Gastrocnemius medialis (tissue), 4 donors: ENCODE data around the gene MINPP1.

ENCODE experiments used
- POLR2A ChIP-seq, 2 donors: fragments of 450-650 bp; IDR thresholded peaks; one replicate each; pipeline ENCODE4 v1.6.1; 2017; ENCODE audit warnings: antibody characterized with exemption in 2 of 2, mild to moderate bottlenecking in 2 of 2, moderate library complexity in 2 of 2
- TF ChIP-seq, protein P1 (sequence below), 5 experiments: fragments of 450-650 bp in 3 of 5; fragments of 200-600 bp in 2 of 5; sonication (generic) in 2 of 5; IDR thresholded peaks in 4 of 5; conservative IDR thresholded peaks in 1 of 5; 1 replicate in 4 of 5; 2 replicates in 1 of 5; pipeline ENCODE4 v1.5.1; 2016 to 2019; ENCODE audit warnings: antibody characterized with exemption in 5 of 5, mild to moderate bottlenecking in 3 of 5, moderate library complexity in 3 of 5

DNA sequence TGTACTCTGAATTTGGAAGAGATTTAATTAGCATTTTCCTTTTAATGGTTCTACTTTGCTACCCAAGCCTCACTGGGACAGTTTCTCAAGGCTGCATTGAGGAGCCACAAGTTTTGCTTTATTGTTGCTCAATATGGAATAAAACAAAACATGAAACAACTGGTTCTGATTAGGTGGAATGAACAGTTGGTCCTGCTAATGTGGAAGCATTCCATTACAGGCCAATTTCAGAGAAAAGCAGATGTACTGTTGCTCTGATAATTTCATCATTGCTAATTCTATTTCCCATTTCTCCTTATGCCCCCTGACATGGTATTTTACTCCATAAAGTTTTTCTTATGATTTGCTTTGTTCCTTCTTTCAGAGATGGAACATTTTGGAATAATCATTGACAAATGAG is 89.0 kb downstream of the MINPP1 start:
- TF ChIP-seq POLR2A (IDR thresholded peaks at IDR 0.05): no peak
- TF ChIP-seq, protein P1, sequence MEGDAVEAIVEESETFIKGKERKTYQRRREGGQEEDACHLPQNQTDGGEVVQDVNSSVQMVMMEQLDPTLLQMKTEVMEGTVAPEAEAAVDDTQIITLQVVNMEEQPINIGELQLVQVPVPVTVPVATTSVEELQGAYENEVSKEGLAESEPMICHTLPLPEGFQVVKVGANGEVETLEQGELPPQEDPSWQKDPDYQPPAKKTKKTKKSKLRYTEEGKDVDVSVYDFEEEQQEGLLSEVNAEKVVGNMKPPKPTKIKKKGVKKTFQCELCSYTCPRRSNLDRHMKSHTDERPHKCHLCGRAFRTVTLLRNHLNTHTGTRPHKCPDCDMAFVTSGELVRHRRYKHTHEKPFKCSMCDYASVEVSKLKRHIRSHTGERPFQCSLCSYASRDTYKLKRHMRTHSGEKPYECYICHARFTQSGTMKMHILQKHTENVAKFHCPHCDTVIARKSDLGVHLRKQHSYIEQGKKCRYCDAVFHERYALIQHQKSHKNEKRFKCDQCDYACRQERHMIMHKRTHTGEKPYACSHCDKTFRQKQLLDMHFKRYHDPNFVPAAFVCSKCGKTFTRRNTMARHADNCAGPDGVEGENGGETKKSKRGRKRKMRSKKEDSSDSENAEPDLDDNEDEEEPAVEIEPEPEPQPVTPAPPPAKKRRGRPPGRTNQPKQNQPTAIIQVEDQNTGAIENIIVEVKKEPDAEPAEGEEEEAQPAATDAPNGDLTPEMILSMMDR (IDR thresholded peaks at IDR 0.05 in 4 of 5, conservative IDR thresholded peaks at IDR 0.05 in 1 of 5): no peak
